Large intestine (tissue), 3 donors: ENCODE measurements around the gene ZNF716. TPM values are rescaled to one million over a fixed set of nuclear protein-coding genes. Genes with fewer than 3 reads are reported as not detected.

Source experiments
- DNase-seq, 2 donors: peaks; one replicate each; pipeline versions ENCODE4 v3.0.0 to v3.0.0-alpha.2; 2013
- H3K27ac ChIP-seq: one replicate; pipeline ENCODE4 v1.5.1; 2013; ENCODE audit warnings: low read length
- H3K27me3 ChIP-seq: 2 replicates; pipeline ENCODE4 v1.6.1; 2013; ENCODE audit warnings: low read length; ENCODE audit not compliant: control insufficient read depth, insufficient read depth
- H3K36me3 ChIP-seq: 2 replicates; pipeline ENCODE4 v1.6.1; 2013; ENCODE audit warnings: low read length; ENCODE audit not compliant: control insufficient read depth, insufficient read depth
- H3K4me1 ChIP-seq: one replicate; pipeline ENCODE4 v1.6.1; 2013; ENCODE audit warnings: low read length; ENCODE audit not compliant: control insufficient read depth, insufficient read depth
- H3K4me3 ChIP-seq: one replicate; pipeline ENCODE4 v1.5.1; 2013; ENCODE audit warnings: low read length
- H3K9me3 ChIP-seq: one replicate; pipeline ENCODE4 v1.6.1; 2013; ENCODE audit warnings: mild to moderate bottlenecking, low read depth, low read length, moderate library complexity; ENCODE audit not compliant: control insufficient read depth
- WGBS: methylation state at CpG from one replicate; pipeline ENCODE4 v1.1.5; 2013; ENCODE audit warnings: low lambda C conversion rate; ENCODE audit not compliant: insufficient coverage; 5-methylcytosine and 5-hydroxymethylcytosine counted together
- polyA plus RNA-seq: library from polyadenylated mRNA; unstranded; fragments of 120-200 nt; gene quantifications from one replicate; pipeline ENCODE4 v1.2.1, GENCODE V29; 2013

The ZNF716 gene
- polyA plus RNA-seq, 1 donor, result not detected

- no CpG with 5 or more reads among the region's 7 CpGs for WGBS
- no peak for DNase-seq
- Histone ChIP-seq H3K27ac (no peak overlapping the region), H3K27me3 (no peaks in the 10 kb centered on the region), H3K4me1 (no peaks in the 10 kb centered on the region), H3K9me3 (peaks cover 24% of the 10 kb centered on the region), H3K36me3 (no peaks in the 10 kb centered on the region), H3K4me3 (no peak overlapping the region)
Observed at GRCh38 chr7:57413529-57414398, 36.2 kb upstream of the ZNF716 start.

- H3K4me1 ChIP-seq, result no peaks in the 10 kb centered on the region
- WGBS, result no CpG with 5 or more reads among the region's 6 CpGs
- H3K4me3 ChIP-seq, result no peak overlapping the region
- DNase-seq, result no peak
- no peaks in the 10 kb centered on the region for H3K27me3 ChIP-seq
- no peak overlapping the region for H3K27ac ChIP-seq
- no peaks in the 10 kb centered on the region for H3K36me3 ChIP-seq
- peaks cover 24% of the 10 kb centered on the region for H3K9me3 ChIP-seq
Observed at GRCh38 chr7:57414415-57414814, 35.6 kb upstream of the ZNF716 start.

DNA sequence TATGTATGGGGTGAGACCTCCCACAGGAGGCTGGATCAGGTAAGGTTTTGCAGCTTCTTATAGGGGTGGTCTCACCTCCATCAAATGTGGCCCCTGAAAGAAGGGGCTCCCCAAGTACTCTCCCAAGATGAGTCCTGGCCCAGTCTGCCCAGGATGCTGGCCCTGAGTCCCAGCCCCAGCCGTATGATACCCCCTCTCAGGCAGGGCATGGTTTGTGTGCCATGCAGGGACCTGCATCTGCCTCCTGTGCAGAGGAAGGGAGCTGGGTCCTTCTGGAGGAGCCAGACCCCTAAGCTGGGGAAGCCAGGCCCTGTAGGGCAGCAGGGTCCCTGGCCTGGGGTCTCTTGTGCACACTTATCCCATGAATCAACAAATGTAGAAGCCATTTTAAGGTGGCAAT is 35.1 kb upstream of the ZNF716 start:
- Histone ChIP-seq H3K27me3 (no peaks in the 10 kb centered on the region), H3K4me1 (no peaks in the 10 kb centered on the region), H3K36me3 (no peaks in the 10 kb centered on the region), H3K4me3 (no peak overlapping the region), H3K27ac (no peak overlapping the region), H3K9me3 (peaks cover 24% of the 10 kb centered on the region)
- no peak for DNase-seq
- no CpG with 5 or more reads among the region's 1 CpG for WGBS

DNA sequence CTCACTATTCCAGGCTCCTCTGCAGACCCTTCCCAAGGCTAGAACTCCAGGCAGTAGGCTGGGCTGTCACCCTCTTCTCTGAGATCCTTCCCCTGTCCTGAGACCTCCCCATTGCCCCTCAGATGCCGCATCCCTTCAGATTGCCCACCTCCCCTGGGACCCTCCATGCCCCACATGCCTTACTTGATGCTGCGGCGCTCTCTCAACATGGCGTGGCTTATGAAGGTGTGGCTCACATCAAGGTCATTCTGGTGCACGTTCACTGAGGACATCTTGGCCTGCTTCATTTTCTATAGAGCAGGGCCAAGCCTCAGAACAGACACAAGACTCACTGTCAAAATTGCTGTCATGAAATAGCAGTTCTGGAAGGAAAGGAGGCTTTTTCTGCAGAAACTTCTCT is 34.7 kb upstream of the ZNF716 start:
- peaks cover 24% of the 10 kb centered on the region for H3K9me3 ChIP-seq
- no peak overlapping the region for H3K4me3 ChIP-seq
- H3K27ac ChIP-seq, result no peak overlapping the region
- no peaks in the 10 kb centered on the region for H3K36me3 ChIP-seq
- H3K27me3 ChIP-seq, result no peaks in the 10 kb centered on the region
- H3K4me1 ChIP-seq, result no peaks in the 10 kb centered on the region
- no CpG with 5 or more reads among the region's 5 CpGs for whole genome bisulfite sequencing
- no peak for DNase-seq

DNA sequence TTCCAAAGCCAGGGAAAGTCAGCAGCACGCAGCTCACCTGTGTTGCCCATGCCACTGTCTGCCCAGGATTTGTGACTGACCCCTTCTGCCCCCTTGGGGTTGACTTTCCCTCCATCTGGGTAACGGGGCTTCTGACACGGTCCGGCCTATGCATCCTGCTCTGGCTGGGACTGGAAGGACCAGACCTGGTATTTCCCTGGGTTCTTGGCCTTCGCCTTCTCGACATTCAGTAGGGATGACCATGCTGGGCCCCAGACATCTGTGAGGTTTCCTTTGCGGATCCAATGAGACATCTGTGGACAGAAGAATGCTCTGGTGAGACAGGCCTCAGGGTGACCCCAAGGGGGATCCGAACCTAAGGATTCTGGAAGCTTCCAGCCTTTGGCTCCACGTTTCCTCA is 34.2 kb upstream of the ZNF716 start:
- WGBS, result no CpG with 5 or more reads among the region's 9 CpGs
- H3K9me3 ChIP-seq, result peaks cover 24% of the 10 kb centered on the region

GRCh38 chr7:57416601-57417358 is 33.2 kb upstream of the ZNF716 start:
- H3K4me1 ChIP-seq, result no peaks in the 10 kb centered on the region
- no peak overlapping the region for H3K27ac ChIP-seq
- no peaks in the 10 kb centered on the region for H3K27me3 ChIP-seq
- H3K36me3 ChIP-seq, result no peaks in the 10 kb centered on the region
- no peak overlapping the region for H3K4me3 ChIP-seq
- no peak for DNase-seq
- no CpG with 5 or more reads among the region's 8 CpGs for WGBS
- H3K9me3 ChIP-seq, result peaks cover 24% of the 10 kb centered on the region

More for the DNA sequence above, 34.2 kb upstream of the ZNF716 start:
- Histone ChIP-seq H3K4me1 (no peaks in the 10 kb centered on the region), H3K27me3 (no peaks in the 10 kb centered on the region), H3K36me3 (no peaks in the 10 kb centered on the region), H3K4me3 (no peak overlapping the region), H3K27ac (no peak overlapping the region)
- DNase-seq, result no peak

DNA sequence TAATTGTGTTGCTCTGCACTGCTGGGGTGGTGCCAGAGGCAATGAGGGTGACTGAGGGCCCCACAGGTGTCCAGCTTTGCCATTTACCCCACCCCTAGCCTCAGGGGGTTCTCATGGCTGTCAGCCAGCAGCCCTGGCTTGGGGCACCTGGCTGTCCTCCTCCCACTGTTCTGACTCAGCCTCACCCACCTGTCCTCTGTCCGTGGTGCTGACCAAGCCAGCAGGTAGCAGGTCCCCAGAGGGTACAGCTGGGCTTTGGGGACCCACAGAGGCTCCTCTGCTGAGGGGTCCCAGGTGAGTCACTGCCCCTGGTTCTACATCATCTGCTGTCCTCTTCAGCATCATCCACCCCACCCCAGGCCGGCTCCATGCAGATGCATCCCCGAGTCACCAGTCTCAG is 32.2 kb upstream of the ZNF716 start:
- Histone ChIP-seq H3K36me3 (no peaks in the 10 kb centered on the region), H3K4me3 (no peak overlapping the region), H3K27ac (no peak overlapping the region), H3K27me3 (no peaks in the 10 kb centered on the region), H3K9me3 (peaks cover 18% of the 10 kb centered on the region), H3K4me1 (no peaks in the 10 kb centered on the region)
- no CpG with 5 or more reads among the region's 3 CpGs for WGBS
- DNase-seq, result no peak

DNA sequence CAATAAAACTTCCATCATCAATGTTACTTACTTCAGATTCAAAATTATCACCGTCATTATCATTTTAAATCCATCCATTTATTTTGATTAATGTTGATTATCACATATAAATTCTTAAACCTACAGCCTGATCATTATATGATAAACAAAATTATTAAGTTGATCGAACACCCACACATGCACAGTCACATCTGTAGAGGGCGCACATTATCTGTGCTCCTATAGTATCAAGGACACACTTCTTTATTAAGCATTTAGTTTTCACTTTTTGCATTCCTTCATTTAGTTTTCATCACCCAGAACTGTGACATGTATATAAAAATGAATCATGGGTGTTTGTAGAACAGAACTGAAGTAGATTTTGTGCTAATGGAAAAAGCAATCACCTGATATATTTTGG is 26.2 kb upstream of the ZNF716 start:
- H3K4me1 ChIP-seq, result no peaks in the 10 kb centered on the region
- no peak overlapping the region for H3K27ac ChIP-seq
- 67% methylated on average over 2 of the region's 3 CpGs for WGBS
- no peaks in the 10 kb centered on the region for H3K36me3 ChIP-seq
- H3K4me3 ChIP-seq, result no peak overlapping the region
- peaks cover 36% of the 10 kb centered on the region for H3K9me3 ChIP-seq
- no peak for DNase-seq
- H3K27me3 ChIP-seq, result no peaks in the 10 kb centered on the region

- no peak for DNase-seq
Observed at GRCh38 chr7:57424515-57425238, 25.3 kb upstream of the ZNF716 start.

GRCh38 chr7:57425239-57425944 is 24.6 kb upstream of the ZNF716 start:
- Histone ChIP-seq H3K27me3 (no peaks in the 10 kb centered on the region), H3K36me3 (no peaks in the 10 kb centered on the region), H3K4me1 (no peaks in the 10 kb centered on the region), H3K27ac (no peak overlapping the region), H3K9me3 (peaks cover 36% of the 10 kb centered on the region), H3K4me3 (no peak overlapping the region)
- 100% methylated on average over 1 of the region's 39 CpGs for WGBS
- no peak for DNase-seq

More at GRCh38 chr7:57424515-57425238, 25.3 kb upstream of the ZNF716 start:
- peaks cover 36% of the 10 kb centered on the region for H3K9me3 ChIP-seq
- no CpG with 5 or more reads among the region's 89 CpGs for WGBS
- H3K4me1 ChIP-seq, result no peaks in the 10 kb centered on the region
- H3K36me3 ChIP-seq, result no peaks in the 10 kb centered on the region
- H3K27ac ChIP-seq, result no peak overlapping the region
- H3K4me3 ChIP-seq, result no peak overlapping the region
- no peaks in the 10 kb centered on the region for H3K27me3 ChIP-seq
